Right atrium auricular region (tissue), 2 donors: ENCODE data around the gene YPEL1. TPM values are rescaled to one million over a fixed set of nuclear protein-coding genes. Genes with fewer than 3 reads are reported as not detected.

Experiments
- DNase-seq: peaks from one replicate; pipeline ENCODE4 v3.0.0-alpha.2; 2019; ENCODE audit warnings: low spot score
- H3K27ac ChIP-seq, 2 donors: fragments of 200-600 bp; sonication (generic); 1 replicate in 1 of 2; 2 replicates in 1 of 2; pipeline ENCODE4 v1.5.1; 2016 to 2019
- H3K27me3 ChIP-seq, 2 donors: fragments of 200-600 bp; sonication (generic); one replicate each; pipeline versions ENCODE4 v1.5.1 to v1.6.0; 2017 to 2019
- H3K36me3 ChIP-seq: fragments of 200-600 bp; sonication (generic); one replicate; pipeline ENCODE4 v1.5.1; 2016
- H3K4me1 ChIP-seq, 2 donors: fragments of 200-600 bp; sonication (generic); one replicate each; pipeline versions ENCODE4 v1.5.1 to v1.6.0; 2017 to 2019
- H3K4me3 ChIP-seq, 2 donors: fragments of 200-600 bp; sonication (generic); 1 replicate in 1 of 2; 2 replicates in 1 of 2; pipeline ENCODE4 v1.5.1; 2017 to 2019; ENCODE audit warnings: mild to moderate bottlenecking in 1 of 2, moderate library complexity in 1 of 2
- H3K9me3 ChIP-seq, 2 donors: fragments of 200-600 bp; sonication (generic); one replicate each; pipeline ENCODE4 v1.5.1; 2019
- total RNA-seq, 2 donors: library from RNA; depleted of rRNA; stranded (reverse); fragments of >200 nt; gene quantifications; one replicate each; pipeline ENCODE4 v1.1.0, GENCODE V29; 2016
- TF ChIP-seq, protein P1 (sequence below), 2 donors: fragments of 200-600 bp; sonication (generic); IDR thresholded peaks; one replicate each; pipeline ENCODE4 v1.5.1; 2019; ENCODE audit warnings: antibody characterized with exemption in 2 of 2

The YPEL1 gene
- total RNA-seq, 2 donors from 2014 or later, result 5.0 to 11.5 TPM

GRCh38 chr22:21710156-21710555 is 25.4 kb downstream of the YPEL1 start:
- peaks cover 0 to 27% of the 10 kb centered on the region in 2 donors for H3K4me1 ChIP-seq
- no peaks in the 10 kb centered on the region for H3K36me3 ChIP-seq
- TF ChIP-seq, protein P1, sequence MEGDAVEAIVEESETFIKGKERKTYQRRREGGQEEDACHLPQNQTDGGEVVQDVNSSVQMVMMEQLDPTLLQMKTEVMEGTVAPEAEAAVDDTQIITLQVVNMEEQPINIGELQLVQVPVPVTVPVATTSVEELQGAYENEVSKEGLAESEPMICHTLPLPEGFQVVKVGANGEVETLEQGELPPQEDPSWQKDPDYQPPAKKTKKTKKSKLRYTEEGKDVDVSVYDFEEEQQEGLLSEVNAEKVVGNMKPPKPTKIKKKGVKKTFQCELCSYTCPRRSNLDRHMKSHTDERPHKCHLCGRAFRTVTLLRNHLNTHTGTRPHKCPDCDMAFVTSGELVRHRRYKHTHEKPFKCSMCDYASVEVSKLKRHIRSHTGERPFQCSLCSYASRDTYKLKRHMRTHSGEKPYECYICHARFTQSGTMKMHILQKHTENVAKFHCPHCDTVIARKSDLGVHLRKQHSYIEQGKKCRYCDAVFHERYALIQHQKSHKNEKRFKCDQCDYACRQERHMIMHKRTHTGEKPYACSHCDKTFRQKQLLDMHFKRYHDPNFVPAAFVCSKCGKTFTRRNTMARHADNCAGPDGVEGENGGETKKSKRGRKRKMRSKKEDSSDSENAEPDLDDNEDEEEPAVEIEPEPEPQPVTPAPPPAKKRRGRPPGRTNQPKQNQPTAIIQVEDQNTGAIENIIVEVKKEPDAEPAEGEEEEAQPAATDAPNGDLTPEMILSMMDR (IDR thresholded peaks at IDR 0.05), result no peak
- H3K27ac ChIP-seq, result no peak overlapping the region
- no peaks in the 10 kb centered on the region for H3K27me3 ChIP-seq
- no peak for DNase-seq
- no peaks in the 10 kb centered on the region for H3K9me3 ChIP-seq
- H3K4me3 ChIP-seq, result no peak overlapping the region

DNA sequence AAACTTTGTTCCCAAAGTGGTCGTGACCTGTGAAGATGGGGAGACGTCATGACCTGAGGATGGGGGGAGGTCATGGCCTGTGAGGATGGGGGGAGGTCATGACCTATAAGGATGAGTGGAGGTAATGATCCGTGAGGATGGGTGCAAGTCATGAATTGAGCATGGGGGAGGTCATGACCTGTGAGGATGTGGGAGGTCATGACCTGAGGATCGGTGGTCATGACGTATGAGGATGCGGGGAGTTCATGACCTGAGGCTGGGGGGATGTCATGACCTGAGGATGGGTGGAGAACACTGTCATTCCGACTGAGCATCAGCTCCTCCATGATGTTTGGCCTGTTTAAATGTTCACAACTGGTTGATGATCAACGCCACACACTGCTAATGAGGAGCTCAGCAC is 25.9 kb downstream of the YPEL1 start:
- TF ChIP-seq, protein P1 (IDR thresholded peaks at IDR 0.05), result no peak
- peaks cover 0 to 27% of the 10 kb centered on the region in 2 donors for H3K4me1 ChIP-seq
- H3K4me3 ChIP-seq, result no peak overlapping the region
- H3K27ac ChIP-seq, result no peak overlapping the region
- no peaks in the 10 kb centered on the region for H3K36me3 ChIP-seq
- no peaks in the 10 kb centered on the region for H3K27me3 ChIP-seq
- no peaks in the 10 kb centered on the region for H3K9me3 ChIP-seq
- DNase-seq, result no peak

GRCh38 chr22:21708960-21709359 is 26.6 kb downstream of the YPEL1 start:
- Histone ChIP-seq H3K4me3 (no peak overlapping the region), H3K27me3 (no peaks in the 10 kb centered on the region), H3K9me3 (no peaks in the 10 kb centered on the region), H3K36me3 (no peaks in the 10 kb centered on the region), H3K27ac (no peak overlapping the region), H3K4me1 (peaks cover 0 to 24% of the 10 kb centered on the region in 2 donors)
- TF ChIP-seq, protein P1 (IDR thresholded peaks at IDR 0.05), result no peak
- DNase-seq, result no peak

- DNase-seq, result no peak
- no peak overlapping the region for H3K4me3 ChIP-seq
- H3K9me3 ChIP-seq, result no peaks in the 10 kb centered on the region
- no peaks in the 10 kb centered on the region for H3K27me3 ChIP-seq
- H3K4me1 ChIP-seq, result peaks cover 0 to 12% of the 10 kb centered on the region in 2 donors
- no peaks in the 10 kb centered on the region for H3K36me3 ChIP-seq
- H3K27ac ChIP-seq, result peak overlapping the region in 1 of 2 donors; percentile 20
- TF ChIP-seq, protein P1 (IDR thresholded peaks at IDR 0.05), result no peak
Observed at GRCh38 chr22:21707677-21708076, 27.9 kb downstream of the YPEL1 start.

DNA sequence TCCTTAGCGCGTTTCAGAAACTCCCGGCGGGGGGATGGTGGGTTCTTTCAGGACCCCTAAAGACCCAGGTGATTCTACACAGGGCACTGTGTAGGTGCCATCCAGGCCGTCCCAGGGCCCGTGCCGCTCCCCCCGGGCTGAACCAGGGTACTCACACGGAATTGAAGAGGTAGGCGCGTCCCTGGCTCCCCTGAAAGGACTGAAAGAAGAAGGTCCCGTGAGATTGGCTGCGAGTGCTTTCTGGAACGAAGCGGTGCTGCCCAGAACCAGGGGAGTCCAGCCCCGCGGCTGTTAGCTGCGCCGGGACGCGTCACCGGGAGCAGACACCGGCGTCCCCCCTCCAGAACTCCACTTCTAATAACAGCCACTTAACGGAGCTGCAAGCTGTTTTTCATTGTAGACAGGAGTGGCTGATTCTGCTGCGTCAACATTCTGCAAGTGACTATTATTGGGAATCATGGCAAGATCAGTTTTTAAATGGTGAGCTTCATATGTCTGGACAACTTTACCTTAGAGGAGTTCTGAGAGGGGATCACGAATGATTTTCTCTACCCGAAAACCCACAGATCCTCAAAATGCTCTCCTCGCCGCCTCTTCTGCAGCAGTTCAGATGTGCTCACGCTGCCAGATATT is 31.8 kb downstream of the YPEL1 start:
- H3K9me3 ChIP-seq, result no peaks in the 10 kb centered on the region
- TF ChIP-seq, protein P1 (IDR thresholded peaks at IDR 0.05), result no peak
- H3K4me1 ChIP-seq, result peaks cover 2 to 26% of the 10 kb centered on the region in 2 donors
- no peaks in the 10 kb centered on the region for H3K36me3 ChIP-seq
- H3K27me3 ChIP-seq, result no peaks in the 10 kb centered on the region
- no peak for DNase-seq
- no peak overlapping the region for H3K4me3 ChIP-seq
- no peak overlapping the region for H3K27ac ChIP-seq
